Activated T-cell treated with anti-CD3 and anti-CD28 coated beads for 48 hours (primary cell): ENCODE measurements around the gene MTSS2.

Experiments used
- DNase-seq: peaks from one replicate; pipeline ENCODE4 v3.0.0-alpha.2; 2020; ENCODE audit warnings: low read depth

Gene MTSS2

DNA sequence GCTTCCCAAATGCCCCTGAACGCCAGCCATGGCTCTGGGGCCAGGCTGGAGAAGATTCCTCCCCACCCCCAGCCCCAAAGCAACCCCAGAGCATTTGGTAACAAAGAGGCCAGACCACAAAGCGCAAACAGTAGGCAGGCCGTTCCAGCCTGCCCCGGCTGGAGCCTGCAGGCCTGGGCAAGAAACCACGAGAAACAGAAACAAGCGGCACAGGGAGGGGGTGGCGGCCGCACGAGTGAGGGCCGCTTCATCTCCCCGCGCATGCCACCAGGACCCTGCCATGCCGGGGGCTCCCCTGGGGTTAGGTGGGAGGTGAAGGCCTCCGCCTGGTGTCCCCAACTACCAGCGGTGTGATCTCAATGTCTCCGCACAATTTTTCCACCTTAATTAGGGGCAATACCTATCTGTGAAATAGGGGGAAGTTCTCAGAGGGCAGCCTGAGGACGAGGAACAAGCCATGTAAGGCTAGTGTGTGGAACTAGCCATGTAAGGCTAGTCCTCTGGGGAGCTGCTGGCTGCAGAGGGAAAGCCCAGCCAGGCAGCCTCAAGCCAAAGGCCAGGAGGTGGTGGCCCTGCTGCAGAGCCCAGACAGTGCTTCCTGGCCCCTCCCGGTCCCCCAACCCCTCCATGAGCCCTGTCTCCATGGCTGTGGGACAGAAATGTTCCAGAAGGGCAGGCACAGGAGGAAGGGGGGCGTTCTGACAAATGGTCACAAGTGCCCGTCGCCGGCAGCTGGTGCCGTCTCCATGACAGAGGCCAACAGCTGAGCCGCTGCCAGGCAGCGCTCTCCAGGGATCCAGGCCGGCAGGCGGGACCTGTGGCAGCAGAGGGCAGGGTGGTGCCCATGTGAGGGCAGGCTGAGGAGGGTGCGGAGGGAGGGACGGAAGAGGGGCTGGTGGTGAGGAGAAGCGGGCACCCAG, 14.5 kb upstream of the MTSS2 start:
- DNase-seq = no peak

DNA sequence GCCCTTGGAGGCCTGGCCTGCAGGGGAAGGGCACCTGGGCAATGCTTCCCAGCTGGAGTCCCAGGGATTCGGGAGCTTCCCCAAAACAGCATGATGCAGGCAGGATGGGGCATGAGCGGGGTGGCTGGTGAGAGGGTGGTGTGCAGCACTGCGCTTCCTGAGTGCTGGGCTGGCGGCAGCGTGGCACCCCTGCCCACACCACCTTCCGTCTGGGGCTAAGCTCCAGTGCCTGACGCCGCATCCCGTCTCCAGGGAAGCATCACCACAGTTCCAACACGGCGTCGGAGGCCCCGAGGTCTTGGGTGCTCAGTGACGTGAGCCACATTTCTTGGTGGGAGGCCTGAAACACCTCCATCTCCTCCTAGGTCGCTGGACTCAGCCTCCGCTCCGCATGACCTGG, 13.8 kb upstream of the MTSS2 start:
- DNase-seq = no peak

DNA sequence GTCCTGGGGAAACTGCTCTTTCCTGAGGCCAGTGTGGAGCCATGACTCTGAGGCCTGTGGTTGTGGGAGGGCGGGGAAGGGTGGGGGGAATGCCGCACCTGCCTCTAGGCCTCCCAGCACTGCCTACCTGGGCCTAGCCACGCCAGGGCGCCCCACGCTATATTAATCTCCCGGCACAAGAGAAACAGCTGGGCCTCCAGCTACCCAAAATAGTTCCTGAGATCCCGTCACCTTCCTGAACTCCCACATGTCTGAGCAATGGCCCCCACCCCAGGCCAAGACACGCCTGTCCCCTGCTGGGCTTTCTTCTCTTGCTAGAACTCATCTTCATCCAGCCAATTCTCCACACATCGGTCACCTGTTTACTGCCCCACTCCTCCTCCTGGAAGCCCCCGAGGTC, 13.0 kb upstream of the MTSS2 start:
- DNase-seq = no peak

DNA sequence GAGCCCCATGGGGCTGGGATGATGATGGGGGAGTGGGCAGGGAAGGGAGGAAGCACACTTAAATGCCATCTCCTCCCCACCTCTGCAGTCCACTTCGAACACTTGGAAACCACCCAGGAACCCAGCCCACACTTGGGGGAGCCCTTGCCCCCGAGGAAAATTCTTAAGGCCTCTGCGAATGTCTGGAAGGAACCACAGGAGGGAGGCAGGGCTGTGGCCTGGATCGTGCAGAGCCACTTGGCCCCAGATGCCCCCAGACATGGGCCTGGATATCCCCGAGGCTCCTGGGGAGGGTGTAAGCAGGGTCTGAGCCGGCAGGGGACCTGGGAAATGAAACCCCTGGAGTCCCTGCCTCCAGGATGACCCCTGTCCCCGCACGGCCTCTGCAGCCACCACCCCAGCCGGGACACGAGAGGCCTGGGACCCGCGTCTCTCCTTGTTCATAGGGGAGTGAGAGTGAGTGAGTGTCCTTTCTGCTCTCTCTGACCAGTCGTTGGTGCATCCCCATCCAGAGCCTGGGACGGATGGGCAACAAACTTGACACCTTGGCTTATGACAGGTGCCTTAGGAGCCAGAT, 11.8 kb upstream of the MTSS2 start:
- DNase-seq = no peak

DNA sequence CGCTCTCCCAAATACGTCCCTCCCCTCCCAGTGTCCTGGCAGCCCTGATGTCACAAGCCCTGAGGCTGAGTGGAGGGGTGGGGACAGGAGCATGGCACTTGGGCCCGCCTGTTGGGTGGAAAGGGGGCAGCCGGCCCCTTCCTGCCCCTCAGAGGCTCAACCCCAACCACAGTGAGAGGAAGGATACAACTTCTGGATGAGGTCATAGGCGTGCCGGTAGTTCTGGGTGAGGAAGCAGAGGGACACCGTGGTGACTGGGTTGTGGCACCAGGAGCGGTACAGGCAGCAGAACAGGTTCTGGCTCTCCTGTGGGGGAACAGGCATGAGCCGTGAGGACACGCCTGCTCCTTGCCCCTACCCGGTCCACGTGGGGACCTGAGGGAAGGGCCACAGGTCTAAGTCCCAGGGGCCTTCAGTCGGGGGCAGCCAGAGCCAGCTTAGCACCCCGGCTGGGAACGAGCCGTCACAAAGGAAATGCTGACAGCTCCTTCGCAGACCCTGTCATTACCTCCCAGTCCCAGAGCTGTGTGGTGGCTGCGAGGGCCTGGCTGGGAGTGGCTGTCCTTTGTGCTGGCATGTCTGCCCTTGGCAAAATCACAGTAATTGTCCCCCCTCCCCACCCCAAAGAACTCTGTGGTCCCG, 11.2 kb upstream of the MTSS2 start:
- DNase-seq = no peak

DNA sequence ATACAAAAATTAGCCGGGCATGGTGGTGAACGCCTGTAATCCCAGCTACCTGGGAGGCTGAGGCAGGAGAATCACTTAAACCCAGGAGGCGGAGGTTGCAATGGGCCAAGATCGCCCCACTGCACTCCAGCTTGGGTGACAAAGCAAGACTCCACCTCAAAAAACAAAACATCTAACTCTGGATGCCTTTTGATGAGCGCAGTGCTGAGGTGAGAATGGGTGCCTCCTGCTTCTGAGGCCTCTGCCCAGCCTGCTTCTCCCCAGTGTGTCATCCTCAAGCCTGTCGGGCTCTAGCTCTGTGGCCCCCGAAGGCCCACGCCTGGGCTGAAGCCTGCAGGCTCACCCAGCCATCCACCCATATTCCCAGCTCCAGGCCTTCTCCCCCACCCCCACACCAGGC, 10.5 kb upstream of the MTSS2 start:
- DNase-seq = no peak

DNA sequence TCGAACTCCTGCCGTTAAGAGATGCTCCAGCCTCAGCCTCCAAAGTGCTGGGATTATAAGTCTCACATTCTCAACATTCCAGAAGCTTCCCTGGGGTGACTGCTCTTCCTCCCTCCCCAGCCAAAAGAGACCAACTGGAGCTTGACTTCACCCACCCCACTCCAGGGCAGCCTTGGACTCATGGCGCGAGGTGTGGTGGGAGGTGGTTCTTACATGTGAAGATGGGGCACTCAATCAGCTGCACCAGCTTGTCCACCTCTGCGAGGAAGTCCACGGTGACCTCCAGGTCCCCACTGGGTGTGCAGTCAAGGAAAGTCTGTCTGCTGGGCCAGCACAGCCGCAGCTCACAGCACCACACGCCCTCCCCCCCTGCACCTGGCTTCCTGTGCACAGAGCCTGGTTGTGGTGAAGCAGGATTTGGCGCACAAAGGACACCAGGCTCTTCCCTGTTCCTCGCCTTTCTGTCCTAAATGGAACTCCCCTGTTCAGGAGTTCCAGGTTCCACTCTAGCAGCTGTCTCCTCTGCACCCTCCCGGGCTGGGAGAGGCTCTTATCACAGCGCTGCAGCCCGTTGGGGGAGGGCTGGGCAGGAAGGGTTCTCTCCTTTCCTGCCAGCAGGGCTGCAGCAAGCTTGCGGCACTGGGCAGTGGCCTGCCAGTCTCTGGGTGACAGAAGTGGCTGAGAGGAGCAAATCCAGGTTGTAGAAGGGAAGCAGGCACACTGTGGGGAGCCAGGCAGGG, 9.6 kb upstream of the MTSS2 start:
- DNase-seq = no peak

DNA sequence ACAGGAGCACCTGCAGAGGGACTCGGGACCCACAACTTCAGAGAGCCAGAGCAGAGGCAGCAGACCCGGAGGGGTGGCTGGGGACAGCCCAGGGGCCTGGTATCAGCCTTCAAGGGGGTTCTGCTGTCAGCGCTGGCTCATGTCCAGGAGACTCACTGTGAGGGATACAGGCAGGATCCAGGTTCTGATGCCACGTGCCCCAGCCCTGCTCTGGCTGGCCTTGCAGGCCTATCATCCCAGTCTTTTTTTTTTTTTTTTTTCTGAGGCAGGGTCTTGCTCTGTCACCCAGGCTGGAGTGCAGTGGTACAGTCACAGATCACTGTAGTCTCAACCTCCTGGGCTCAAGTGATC, 9.0 kb upstream of the MTSS2 start:
- DNase-seq = no peak

DNA sequence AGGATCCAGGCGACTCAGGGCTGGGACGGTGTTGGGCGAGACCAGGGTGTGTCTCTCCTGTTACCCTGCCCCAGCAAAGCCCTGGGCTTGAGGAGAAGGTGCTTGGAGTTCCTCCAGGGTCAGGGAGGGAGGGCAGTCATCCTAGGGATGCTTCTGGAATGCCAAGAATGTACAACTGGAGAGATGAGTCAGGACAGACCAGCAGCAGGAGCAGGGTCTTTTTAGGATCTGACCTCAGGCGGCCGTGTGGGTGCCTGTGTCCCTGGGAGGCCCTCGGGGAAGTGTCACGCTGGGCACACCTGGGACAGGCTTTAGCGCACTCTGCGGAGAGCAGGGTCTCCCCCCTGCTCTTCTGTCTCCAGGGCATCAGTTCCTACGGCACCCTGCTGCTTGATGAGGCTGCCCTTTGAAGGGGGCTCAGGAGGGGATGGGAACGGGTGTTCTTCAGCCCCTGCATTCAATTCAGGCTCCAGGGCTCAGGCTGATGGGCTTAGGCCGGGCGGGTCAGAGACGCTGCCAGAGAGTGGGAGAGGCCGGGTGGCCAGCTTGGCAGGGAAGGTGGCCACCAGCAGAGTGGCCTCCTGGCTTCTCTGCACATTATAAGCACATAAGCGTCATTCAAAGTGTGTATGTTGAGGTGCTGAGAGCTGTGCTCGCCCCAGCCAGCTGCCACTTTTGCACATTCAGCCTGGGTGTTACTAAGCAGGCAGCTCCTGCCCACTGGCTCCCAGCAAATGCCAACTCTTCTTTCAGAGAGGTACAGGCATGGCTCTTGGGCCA, 8.4 kb upstream of the MTSS2 start:
- no peak for DNase-seq

DNA sequence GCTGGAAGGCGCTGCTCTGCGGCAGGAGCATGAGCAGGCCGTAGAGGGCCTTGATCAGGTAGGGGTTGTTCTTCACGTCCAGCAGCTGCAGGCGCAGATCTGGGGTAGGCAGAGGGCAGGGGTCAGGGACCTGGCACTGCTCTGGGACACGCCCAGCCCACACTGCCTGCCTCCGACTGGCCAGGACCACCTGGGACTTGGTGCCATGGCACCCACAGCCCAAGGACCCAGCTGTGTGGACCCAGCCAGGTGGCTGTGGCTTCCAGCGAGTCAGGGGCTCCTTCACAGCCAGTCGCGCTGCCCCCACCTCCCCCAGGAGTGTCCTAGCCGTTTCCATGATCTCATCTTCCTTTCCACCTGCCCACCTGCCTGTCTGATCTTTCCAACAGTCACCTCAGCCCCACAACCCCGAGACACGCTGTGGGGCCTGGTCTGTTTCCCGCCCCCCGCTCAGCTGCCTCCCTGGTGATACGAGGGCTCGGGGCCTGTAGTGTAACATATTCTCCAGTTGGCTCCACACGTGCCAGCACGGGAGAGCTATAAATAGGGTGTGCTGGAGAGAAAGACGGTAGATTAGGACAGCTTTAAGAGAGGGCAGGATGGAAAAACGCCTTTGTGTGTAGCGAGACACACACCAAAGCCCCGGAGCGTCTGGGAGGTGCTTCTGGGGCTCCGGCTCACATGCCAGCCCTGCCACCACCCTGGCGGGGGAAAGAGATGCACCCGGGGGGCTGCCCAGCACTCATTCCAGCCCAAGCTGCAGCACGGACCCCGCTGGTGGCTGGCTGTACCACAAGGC, 7.2 kb upstream of the MTSS2 start:
- DNase-seq = no peak

DNA sequence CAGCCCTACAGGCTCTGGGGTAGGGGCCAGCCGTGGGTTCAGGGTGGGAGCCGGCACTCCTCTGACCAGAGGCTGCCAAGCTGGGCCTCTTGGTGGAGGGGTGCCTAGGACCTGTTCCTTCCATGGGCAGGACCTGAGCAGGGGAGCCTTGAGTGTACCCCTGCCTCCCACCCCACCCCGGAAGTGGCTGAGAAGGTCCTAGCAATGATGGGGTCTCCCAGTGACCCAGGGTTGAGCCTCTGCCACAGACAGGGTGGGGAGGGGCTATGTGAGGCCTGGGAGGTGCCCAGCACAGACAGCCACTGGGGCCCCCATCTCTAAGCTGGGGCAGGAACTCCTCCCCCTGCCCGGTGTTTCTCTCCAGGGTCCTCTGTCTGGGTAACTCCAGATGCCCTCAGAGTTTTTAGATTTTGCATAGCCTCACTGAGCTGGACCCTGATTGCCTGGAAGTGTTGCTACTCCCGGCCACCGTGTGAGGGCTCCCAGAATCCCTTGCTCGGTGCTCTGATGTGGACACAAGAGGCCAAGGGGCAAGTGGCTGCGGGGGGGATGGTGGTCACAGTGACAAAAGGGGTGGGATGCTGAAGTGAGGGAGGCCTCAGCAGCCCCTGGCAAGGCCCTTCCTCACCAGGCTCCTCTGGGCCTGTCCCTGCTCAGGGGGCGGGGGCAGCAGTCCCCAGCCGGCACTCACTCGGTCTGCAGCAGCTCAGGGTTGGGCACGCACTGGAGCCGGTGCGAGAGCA, 6.4 kb upstream of the MTSS2 start:
- DNase-seq = no peak

DNA sequence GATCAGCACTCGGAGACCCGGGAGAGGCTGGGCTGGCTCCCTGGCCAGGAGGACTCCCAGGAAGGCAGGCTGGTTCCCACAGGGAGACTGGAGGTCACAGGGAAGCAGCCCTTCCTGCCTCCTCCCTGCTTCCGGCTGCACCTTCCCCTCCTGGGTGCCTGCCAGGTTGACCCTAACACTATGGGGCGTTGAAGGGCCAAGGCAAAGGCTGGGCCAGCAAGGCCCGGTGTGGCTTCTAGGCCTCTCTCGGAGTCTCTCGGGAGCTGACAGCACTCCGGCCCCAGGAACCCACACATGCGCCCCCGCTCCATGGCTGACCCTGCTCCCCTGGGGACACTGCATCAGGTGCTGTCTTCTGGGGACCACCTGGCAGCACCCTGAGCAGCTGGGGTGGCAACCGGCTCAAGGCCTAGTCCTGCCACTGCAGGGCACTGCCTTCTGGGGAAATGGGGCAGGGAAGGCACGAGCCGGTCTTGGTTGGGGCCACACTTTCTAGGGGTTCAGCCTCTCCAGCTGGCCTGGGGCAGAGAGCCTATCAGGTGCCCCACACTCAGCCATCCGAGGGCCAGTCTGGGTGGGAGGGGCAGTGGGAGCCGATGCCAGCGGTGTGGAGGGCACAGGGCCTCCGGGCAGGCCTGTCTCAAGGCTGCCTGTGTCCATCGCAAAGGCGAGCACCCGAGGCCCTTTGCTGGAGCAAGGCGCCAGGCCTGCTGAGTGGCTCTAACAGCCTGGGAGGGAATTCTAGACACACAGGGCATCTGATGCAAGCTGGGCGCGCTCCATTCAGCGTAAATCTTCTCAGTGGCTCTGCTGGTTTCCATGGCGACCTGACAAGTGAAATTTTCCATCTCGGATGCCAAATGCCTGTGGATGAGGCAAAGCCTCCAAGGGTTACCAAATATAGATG, 5.6 kb upstream of the MTSS2 start:
- no peak for DNase-seq

DNA sequence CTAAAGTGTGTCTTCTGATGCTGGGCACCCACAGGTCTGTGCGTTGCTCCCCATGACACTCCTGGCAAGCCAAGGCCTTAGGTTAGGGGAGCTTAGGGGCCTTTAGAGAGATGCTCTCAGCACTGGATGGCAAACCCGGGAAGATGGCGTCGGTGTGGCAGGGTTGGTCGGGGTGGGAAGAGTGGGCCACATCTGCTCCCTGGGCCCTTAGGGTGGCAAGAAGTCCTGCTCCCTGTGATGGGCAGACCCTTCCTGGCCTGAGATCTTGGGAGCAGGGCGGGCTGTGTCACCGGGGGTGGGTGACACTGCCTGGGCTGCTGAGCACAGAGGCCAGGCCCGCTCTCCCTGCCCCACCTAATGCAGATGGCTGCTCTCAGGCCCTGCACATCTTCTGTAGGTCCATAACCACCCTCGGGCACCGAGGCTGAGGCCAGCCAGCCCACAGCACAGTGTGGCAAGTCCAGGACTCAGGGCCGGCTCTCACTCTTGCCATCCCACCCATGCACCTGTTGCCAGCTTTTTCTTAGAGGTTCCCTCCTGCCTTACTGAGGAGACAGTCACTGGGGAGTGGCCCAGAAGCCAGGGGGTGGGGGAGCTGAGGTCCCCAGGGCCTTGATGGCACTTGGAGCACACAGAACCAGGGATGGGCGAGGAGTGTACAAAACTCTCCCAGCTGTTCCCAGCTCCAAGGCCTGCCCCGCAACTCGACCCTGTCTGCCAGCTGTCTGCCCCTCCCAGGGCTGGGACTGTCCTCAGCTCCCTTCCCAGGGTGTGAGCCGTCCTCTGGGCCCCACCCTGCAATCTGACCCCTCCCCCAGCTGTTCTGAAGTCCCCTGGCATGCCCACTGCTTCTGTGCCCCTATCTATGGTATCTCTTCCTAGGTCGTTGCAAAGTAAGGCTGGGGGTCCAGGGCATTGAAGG, 4.4 kb upstream of the MTSS2 start:
- DNase-seq = no peak

DNA sequence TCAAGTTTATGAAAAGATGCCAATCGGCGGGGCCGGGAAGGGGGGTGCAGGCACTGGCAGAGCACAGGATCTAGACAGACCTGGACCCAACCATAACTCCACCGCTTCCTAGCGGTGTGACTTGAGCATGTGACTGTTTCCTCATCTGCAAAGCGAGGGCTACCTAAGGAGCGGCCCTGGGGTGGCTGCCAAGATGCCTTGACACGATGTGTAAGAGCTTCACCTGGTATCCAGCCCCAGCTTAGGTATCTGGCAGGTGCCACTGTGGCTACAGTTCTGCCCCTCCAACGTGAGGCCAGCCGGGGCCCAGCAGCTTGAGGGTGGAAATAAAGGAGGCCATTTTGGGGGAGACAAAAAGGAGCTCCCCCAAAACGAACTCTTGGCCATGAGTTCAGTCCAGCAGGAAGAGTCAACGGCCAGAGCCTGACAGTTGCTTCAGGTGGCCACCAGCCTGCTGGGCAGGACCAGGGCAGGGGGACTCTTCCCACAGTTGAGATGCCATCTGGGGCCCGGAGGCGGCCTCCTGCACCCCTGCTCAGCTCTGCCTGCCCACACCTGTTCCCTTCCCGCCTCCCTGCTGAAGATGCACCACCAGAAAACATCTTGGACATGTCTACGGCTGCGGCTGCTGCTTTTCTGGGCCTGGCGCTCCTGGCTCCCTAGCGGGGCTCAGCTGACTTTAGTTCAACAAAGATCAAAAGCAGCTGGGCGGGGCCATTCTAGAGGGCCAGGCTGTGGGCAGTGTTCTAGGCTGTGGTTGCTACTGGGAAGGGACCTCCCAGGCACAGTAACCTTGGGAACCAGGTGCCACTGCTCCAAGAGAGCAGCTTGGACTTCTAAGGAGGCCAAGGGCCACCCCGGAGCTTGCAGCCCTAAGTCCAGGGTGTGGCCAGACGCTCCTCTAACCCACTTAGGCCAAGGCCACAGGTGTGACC, 3.4 kb upstream of the MTSS2 start:
- no peak for DNase-seq

DNA sequence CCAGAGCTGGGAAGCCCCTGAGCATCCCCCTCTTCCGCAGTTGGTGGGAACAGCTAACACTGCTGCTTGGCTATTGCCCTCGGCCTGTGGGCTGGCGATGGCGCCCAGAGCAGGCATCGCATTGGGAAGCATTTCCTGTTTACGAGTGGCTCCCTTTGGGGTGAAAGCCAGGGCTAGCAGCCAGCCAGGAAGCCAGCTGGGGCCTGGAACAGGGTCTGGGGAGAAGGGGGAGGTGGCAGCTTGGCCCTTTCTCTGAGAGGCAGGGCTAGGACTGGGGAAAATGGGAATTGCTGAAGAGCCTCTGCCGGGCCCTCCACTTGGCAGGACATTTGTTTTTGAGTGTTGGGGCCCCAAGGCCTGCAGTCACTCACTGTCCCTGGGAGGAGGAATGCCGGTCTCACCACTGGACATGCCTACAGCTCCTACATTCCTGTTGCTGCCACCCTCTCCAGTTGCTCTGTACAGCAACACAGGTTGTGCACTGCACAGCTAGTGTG, 2.4 kb upstream of the MTSS2 start:
- no peak for DNase-seq

DNA sequence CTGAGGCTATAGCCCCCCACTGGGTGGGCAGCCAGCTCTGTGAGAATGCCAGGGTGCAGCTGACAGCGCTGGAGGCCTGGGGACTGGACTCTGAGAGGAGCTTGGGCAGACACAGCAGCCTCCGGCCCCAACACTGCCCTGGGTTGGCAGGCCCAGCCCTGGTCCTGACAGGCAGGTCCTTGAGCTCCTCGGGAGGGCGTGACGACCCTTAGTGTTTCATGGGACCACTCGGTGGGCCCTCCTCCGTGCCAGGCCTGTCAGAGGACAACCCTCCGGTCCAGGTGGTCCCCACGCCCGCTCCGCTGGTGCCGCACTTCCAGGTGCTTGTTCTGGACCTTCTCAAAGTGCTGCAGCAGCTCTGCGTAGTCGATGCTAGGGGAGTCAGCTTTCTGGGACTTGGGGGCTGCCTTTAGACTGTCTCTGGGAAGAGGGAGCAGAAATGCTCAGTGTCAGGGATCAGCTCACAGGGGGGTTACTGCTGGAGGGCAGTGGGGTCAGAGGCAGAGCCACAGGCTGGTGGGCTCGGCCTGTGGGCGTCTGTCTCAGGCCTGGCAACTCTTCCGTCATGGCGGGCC, 1.9 kb upstream of the MTSS2 start:
- no peak for DNase-seq
